GM12878 (cell line): ENCODE results near the gene CACNA1S. TPM values are rescaled to one million over a fixed set of nuclear protein-coding genes. Genes with fewer than 3 reads are reported as not detected.

ENCODE experiments used
- ATAC-seq: fragments of 200-7000 bp; cut with Tn5 transposase; 3 replicates; pipeline ENCODE4 v1.9.1; 2020; ENCODE audit warnings: mild to moderate bottlenecking, moderate library complexity
- BruUV-seq: library from RNA; stranded (reverse); fragments of 400-500 nt; replicated peaks from 2 replicates; lab custom pipeline; 2021; lab: Mats Ljungman, UMichigan
- CTCF ChIA-PET: fragments of 300-600 bp; sonication (Branson Sonifier 250); formaldehyde crosslinking; extraction: SDS; loops from one replicate; lab custom pipeline; 2021; ENCODE audit warnings: inconsistent platforms; lab: Yijun Ruan, JAX
- POLR2A ChIA-PET: fragments of 350-600 bp; formaldehyde crosslinking; extraction: SDS; loops from one replicate; lab custom pipeline; 2021; ENCODE audit warnings: inconsistent platforms; lab: Charles Lee
- RAD21 ChIA-PET: fragments of 300-600 bp; sonication (Branson Sonifier 250); formaldehyde crosslinking; loops from one replicate; lab custom pipeline; 2023; ENCODE audit warnings: antibody characterized with exemption; ENCODE audit not compliant: unreplicated experiment; lab: Charles Lee
- SMC1A ChIA-PET: fragments of 300-600 bp; sonication (Branson Sonifier 250); formaldehyde crosslinking; loops from one replicate; lab custom pipeline; 2023; ENCODE audit not compliant: unreplicated experiment, uncharacterized antibody; lab: Charles Lee
- DNase-seq: peaks from one replicate; pipeline ENCODE4 v3.0.0-alpha.2; 2011; ENCODE audit warnings: low read depth, low spot score
- FAIRE-seq: peaks from 3 replicates; lab custom pipeline; 2011; peaks lifted over from hg19 to GRCh38; lab: Jason Lieb, UNC
- H2AFZ ChIP-seq: 2 replicates; pipeline ENCODE4 v1.6.0; 2011; ENCODE audit warnings: low read depth, low read length, control low read depth; ENCODE audit not compliant: control insufficient read depth
- H3K27ac ChIP-seq: 2 replicates; pipeline ENCODE4 v1.5.1; 2011; ENCODE audit warnings: control low read depth; ENCODE audit not compliant: control insufficient read depth, insufficient read depth
- H3K27me3 ChIP-seq, 2 experiments: replicated peaks in 1 of 2; 2 replicates each; pipeline versions ENCODE4 v1.6.0 to v1.6.1; 2011; ENCODE audit warnings: low read length in 1 of 2; ENCODE audit not compliant: control insufficient read depth in 2 of 2, insufficient read depth in 2 of 2
- H3K36me3 ChIP-seq, 2 experiments: 2 replicates each; pipeline ENCODE4 v1.5.1; 2011; ENCODE audit warnings: low read length in 1 of 2; ENCODE audit not compliant: control insufficient read depth in 2 of 2, insufficient read depth in 2 of 2
- H3K4me1 ChIP-seq: 2 replicates; pipeline ENCODE4 v1.6.1; 2011; ENCODE audit warnings: mild to moderate bottlenecking, low read length, moderate library complexity, mixed read lengths; ENCODE audit not compliant: control insufficient read depth, insufficient read depth
- H3K4me2 ChIP-seq: 2 replicates; pipeline ENCODE4 v1.6.0; 2011; ENCODE audit warnings: control low read depth; ENCODE audit not compliant: control insufficient read depth, insufficient read depth
- H3K4me3 ChIP-seq: fragments of 200-600 bp; sonication (generic); 2 replicates; pipeline ENCODE4 v1.5.1; 2016
- H3K79me2 ChIP-seq: 2 replicates; pipeline ENCODE4 v1.6.0; 2011; ENCODE audit warnings: low read length; ENCODE audit not compliant: control insufficient read depth, insufficient read depth
- H3K9ac ChIP-seq: 2 replicates; pipeline ENCODE4 v1.8.0; 2011; ENCODE audit warnings: low read length, control low read depth, mixed read lengths; ENCODE audit not compliant: control insufficient read depth, insufficient read depth
- H3K9me3 ChIP-seq: replicated peaks from 3 replicates; pipeline ENCODE4 v1.5.1; 2011; ENCODE audit warnings: mild to moderate bottlenecking, low read length; ENCODE audit not compliant: control insufficient read depth, insufficient read depth
- H4K20me1 ChIP-seq: 2 replicates; pipeline ENCODE4 v1.6.0; 2011; ENCODE audit not compliant: control insufficient read depth, insufficient read depth
- ATF7 ChIP-seq: fragments of 450-650 bp; IDR thresholded peaks from 2 replicates; pipeline ENCODE4 v1.6.1; 2016; ENCODE audit warnings: low read depth, mild to moderate bottlenecking
- CTCF ChIP-seq, 3 experiments: IDR thresholded peaks in 2 of 3; conservative IDR thresholded peaks in 1 of 3; 2 replicates each; pipeline ENCODE4 v1.5.1; 2011; ENCODE audit warnings: low read depth in 3 of 3, low read length in 3 of 3, mild to moderate bottlenecking in 3 of 3, control low read depth in 2 of 3, moderate library complexity in 2 of 3, inconsistent platforms in 1 of 3, mixed read lengths in 1 of 3; ENCODE audit not compliant: control insufficient read depth in 2 of 3, insufficient read depth in 1 of 3; ENCODE audit errors: extremely low read depth in 1 of 3
- EGR1 ChIP-seq, 2 experiments: IDR thresholded peaks; 1 replicate in 1 of 2; 2 replicates in 1 of 2; pipeline ENCODE4 v1.6.1; 2011 to 2012; ENCODE audit warnings: low read depth in 2 of 2, low read length in 2 of 2, borderline replicate concordance in 1 of 2, mild to moderate bottlenecking in 1 of 2, moderate library complexity in 1 of 2
- IKZF2 ChIP-seq, 2 experiments: fragments of 450-650 bp; IDR thresholded peaks; 2 replicates each; pipeline ENCODE4 v1.6.1; 2017; ENCODE audit warnings: mild to moderate bottlenecking in 2 of 2, moderate library complexity in 2 of 2
- MEF2A ChIP-seq: IDR thresholded peaks from 2 replicates; pipeline ENCODE4 v1.6.1; 2011; ENCODE audit warnings: low read depth, mild to moderate bottlenecking, low read length, moderate library complexity; ENCODE audit not compliant: insufficient read depth
- MLLT1 ChIP-seq: fragments of 450-650 bp; IDR thresholded peaks from 2 replicates; pipeline ENCODE4 v1.6.1; 2016; ENCODE audit warnings: mild to moderate bottlenecking
- MXI1 ChIP-seq: fragments of 150-350 bp; IDR thresholded peaks from 2 replicates; pipeline ENCODE4 v1.6.1; 2011; ENCODE audit warnings: low read depth, mild to moderate bottlenecking, inconsistent platforms, low read length, improper control_type of control experiment
- NBN ChIP-seq: fragments of 450-650 bp; IDR thresholded peaks from 2 replicates; pipeline ENCODE4 v1.6.1; 2016
- NFIC ChIP-seq: IDR thresholded peaks from 2 replicates; pipeline ENCODE4 v1.6.1; 2012; ENCODE audit warnings: low read depth, mild to moderate bottlenecking, inconsistent platforms, low read length, moderate library complexity
- NRF1 ChIP-seq: conservative IDR thresholded peaks from 2 replicates; pipeline ENCODE4 v1.6.1; 2011; ENCODE audit warnings: mild to moderate bottlenecking, low read depth, low read length, improper control_type of control experiment
- RB1 ChIP-seq: fragments of 450-650 bp; formaldehyde crosslinking; IDR thresholded peaks from 2 replicates; pipeline ENCODE4 v1.6.1; 2017; ENCODE audit warnings: mild to moderate bottlenecking, borderline replicate concordance
- RELB ChIP-seq: fragments of 450-650 bp; IDR thresholded peaks from 2 replicates; pipeline ENCODE4 v1.6.1; 2017; ENCODE audit warnings: low read depth, mild to moderate bottlenecking, moderate library complexity
- RFX5 ChIP-seq: IDR thresholded peaks from 2 replicates; pipeline ENCODE4 v1.6.1; 2011; ENCODE audit warnings: low read depth, low read length, improper control_type of control experiment
- SUPT20H ChIP-seq: IDR thresholded peaks from 2 replicates; pipeline ENCODE4 v1.6.1; 2011; ENCODE audit warnings: low read depth, mild to moderate bottlenecking, low read length, moderate library complexity, borderline replicate concordance; ENCODE audit not compliant: control insufficient read depth
- ZNF24 ChIP-seq: fragments of 450-650 bp; IDR thresholded peaks from 2 replicates; pipeline ENCODE4 v1.6.1; 2017; ENCODE audit warnings: antibody characterized with exemption, mild to moderate bottlenecking
- WGBS: methylation state at CpG from one replicate; pipeline ENCODE4 v1.1.6; 2016; ENCODE audit warnings: low lambda C conversion rate; ENCODE audit not compliant: insufficient replicate concordance, insufficient coverage; ENCODE audit errors: missing lambda C conversion rate; 5-methylcytosine and 5-hydroxymethylcytosine counted together
- in situ Hi-C: fragments of 300-500 bp; cut with MboI; formaldehyde crosslinking; loops from 9 replicates; pipeline ENCODE4 v1.14.3; 2018; ENCODE audit warnings: mixed read lengths
- intact Hi-C: fragments of 100-400 bp; cut with micrococcal nuclease; formaldehyde crosslinking; loops from one replicate; pipeline ENCODE4 v1.14.2; 2022; ENCODE audit not compliant: unreplicated experiment
- polyA plus RNA-seq, 11 experiments: library from polyadenylated mRNA; depleted of rRNA in 4 of 11; unstranded in 6 of 11; stranded (reverse) in 5 of 11; fragments of >200 nt; fragmentation: Nextera tagmentation in 4 of 11; fragmentation: Illumina TruSeq in 1 of 11; extraction: Ambion mirVana in 4 of 11; extraction: Trizol in 1 of 11; gene quantifications; 1 replicate in 1 of 11; 2 replicates in 10 of 11; pipeline versions ENCODE4 v1.2.1 to v1.2.3, GENCODE V29; 2011 to 2016; ENCODE audit warnings: inconsistent platforms in 2 of 11, missing spikeins in 2 of 11, low read depth in 1 of 11
- total RNA-seq, 4 experiments: library from RNA; depleted of rRNA in 3 of 4; stranded (reverse); fragments of >200 nt in 3 of 4; fragmentation: Illumina TruSeq in 1 of 4; extraction: Trizol in 1 of 4; gene quantifications; 2 replicates each; pipeline versions ENCODE4 v1.2.1 to v1.2.3, GENCODE V29; 2013 to 2021

Gene CACNA1S
- total and polyA plus RNA-seq, 10 of the 15 experiments (the other 5 are each of a cell fraction or from before 2014, with no cell fraction given) = under 0.01 to 0.04 (median 0.02) TPM; not detected in 6

GRCh38 chr1:201020721-201021629, 91.3 kb downstream of the CACNA1S start:
- RAD21 ChIA-PET = interaction anchor here (0.7 to 15.8 kb wide), 20 partner anchors 7 to 462 kb away, joined by 3 to 239 read pairs (median 5); no protein-coding TSS in a partner anchor
- TF ChIP-seq NFIC (no peak), RELB (no peak), MLLT1 (no peak), CTCF (IDR thresholded peaks at IDR 0.05 in 2 of 3, conservative IDR thresholded peaks at IDR 0.05 in 1 of 3; ENCODE audit: control insufficient read depth in 2 of 3, extremely low read depth in 1 of 3, insufficient read depth in 1 of 3, low read depth in 3 of 3, low read length in 3 of 3) (peak in 2 of 3 experiments; percentile 28 to 55; a peak in 2 of 6 replicates), NRF1 (no peak), ZNF24 (no peak), IKZF2 (IDR thresholded peaks at IDR 0.05) (no peak), MEF2A (no peak), NBN (peak; percentile 44), SUPT20H (no peak), ATF7 (peak; percentile 25; the same call in 1 of the 2 replicates), EGR1 (IDR thresholded peaks at IDR 0.05; ENCODE audit: borderline replicate concordance in 1 of 2, low read depth in 2 of 2, low read length in 2 of 2) (0 out of 3 replicates have a peak, but pooled peaks of 1 of the 2 experiments have one; percentile 36), RB1 (no peak), MXI1 (0 out of 2 replicates have a peak, but pooled peaks have one; percentile 11), RFX5 (no peak)

More at GRCh38 chr1:201020721-201021629, 91.3 kb downstream of the CACNA1S start:
- 19% methylated on average over 11 of the region's 11 CpGs for WGBS
- in situ Hi-C loops (no loop called here), intact Hi-C loops (loop anchor here (5.0 kb wide), 1 partner anchor 129 kb away; the partner anchor contains the start of gene INAVA)
- ATAC-seq (peak; percentile 46), DNase-seq (no peak), FAIRE-seq (no peak)
- Histone ChIP-seq H4K20me1 (no peaks in the 10 kb centered on the region), H3K79me2 (peaks cover 57% of the 10 kb centered on the region), H3K27me3 (no peaks in the 10 kb centered on the region), H3K4me1 (peaks cover 84% of the 10 kb centered on the region), H3K9ac (peak overlapping the region; percentile 84), H3K9me3 (no peaks in the 10 kb centered on the region), H3K36me3 (no peaks in the 10 kb centered on the region), H3K4me2 (peak overlapping the region; percentile 97), H2AFZ (no peak overlapping the region; the same call in 1 of the 2 replicates), H3K27ac (peak overlapping the region; percentile 94), H3K4me3 (peak overlapping the region; percentile 93)
- CTCF ChIA-PET = interaction anchor here (0.5 to 16.7 kb wide), 19 partner anchors 8 to 492 kb away, joined by 3 to 250 read pairs (median 4); partner anchors contain the start of genes INAVA, KIF14 and TMEM9
- no TSS peak for BruUV-seq
- POLR2A ChIA-PET = interaction anchor here (0.5 to 4.6 kb wide), 13 partner anchors 12 to 399 kb away, joined by 3 to 27 read pairs (median 4); no protein-coding TSS in a partner anchor
- SMC1A ChIA-PET = interaction anchor here (0.6 to 10.3 kb wide), 24 partner anchors 8 to 586 kb away, joined by 3 to 91 read pairs (median 4); partner anchors contain the start of genes DDX59 and INAVA
